DMS53 treated with DMSO at 0.1 percent for 48 hours (cell line): ENCODE data around the gene EMC6.
"Not testable (repeated sequence)": the region's sequence is repeated elsewhere in the genome, so short reads cannot be mapped to it uniquely, and the experiment has no call there.

Source experiments
- DNase-seq: peaks from one replicate; lab custom pipeline; 2025; ENCODE audit not compliant: unreplicated experiment; lab: John Stamatoyannopoulos, UW

EMC6 gene

GRCh38 chr17:3679531-3680126 lies 11.0 kb downstream of the EMC6 start:
- DNase-seq, result no peak

- DNase-seq, result no peak
Measured at GRCh38 chr17:3681057-3681456, 12.4 kb downstream of the EMC6 start.

GRCh38 chr17:3681565-3681964 lies 13.0 kb downstream of the EMC6 start:
- DNase-seq, result no peak

GRCh38 chr17:3682033-3682432 lies 13.4 kb downstream of the EMC6 start:
- no peak for DNase-seq

- no peak for DNase-seq
Measured at GRCh38 chr17:3683054-3683511, 14.5 kb downstream of the EMC6 start.

GRCh38 chr17:3685174-3685573 lies 16.6 kb downstream of the EMC6 start:
- no peak for DNase-seq

GRCh38 chr17:3688027-3688553 lies 19.5 kb downstream of the EMC6 start:
- no peak for DNase-seq

GRCh38 chr17:3688852-3689261 lies 20.2 kb downstream of the EMC6 start:
- no peak for DNase-seq

- DNase-seq, result no peak
Measured at GRCh38 chr17:3689262-3690093, 20.9 kb downstream of the EMC6 start.

GRCh38 chr17:3690094-3690715 lies 21.6 kb downstream of the EMC6 start:
- no peak for DNase-seq

- no peak for DNase-seq
Measured at GRCh38 chr17:3691617-3692067, 23.0 kb downstream of the EMC6 start.

GRCh38 chr17:3692346-3692745 lies 23.7 kb downstream of the EMC6 start:
- DNase-seq, result no peak

- DNase-seq, result no peak
Measured at GRCh38 chr17:3693141-3693540, 24.5 kb downstream of the EMC6 start.

GRCh38 chr17:3693829-3694231 lies 25.2 kb downstream of the EMC6 start:
- DNase-seq, result no peak

GRCh38 chr17:3695129-3695722 lies 26.6 kb downstream of the EMC6 start:
- DNase-seq, result peak; percentile 3

- no peak for DNase-seq
Measured at GRCh38 chr17:3695723-3696411, 27.3 kb downstream of the EMC6 start, which contains the start of gene P2RX5. Gene P2RX5 (minus strand): TSS chr17:3696155. CDS start chr17:3696005, 150 bp downstream.

GRCh38 chr17:3697103-3697476 lies 28.5 kb downstream of the EMC6 start:
- DNase-seq, result no peak

- DNase-seq, result no peak
Measured at GRCh38 chr17:3698139-3698538, 29.5 kb downstream of the EMC6 start.

- DNase-seq, result no peak
Measured at GRCh38 chr17:3699951-3700350, 31.3 kb downstream of the EMC6 start.

GRCh38 chr17:3702041-3702539 lies 33.5 kb downstream of the EMC6 start:
- not testable (repeated sequence) for DNase-seq
